ENCODE data around the gene TNNI2. TPM values are rescaled to one million over a fixed set of nuclear protein-coding genes. Genes with fewer than 3 reads are reported as not detected.

TNNI2 gene
- total and polyA plus RNA-seq, 10 donors = 2.3 to 21.8 (median 6.7) TPM

DNA sequence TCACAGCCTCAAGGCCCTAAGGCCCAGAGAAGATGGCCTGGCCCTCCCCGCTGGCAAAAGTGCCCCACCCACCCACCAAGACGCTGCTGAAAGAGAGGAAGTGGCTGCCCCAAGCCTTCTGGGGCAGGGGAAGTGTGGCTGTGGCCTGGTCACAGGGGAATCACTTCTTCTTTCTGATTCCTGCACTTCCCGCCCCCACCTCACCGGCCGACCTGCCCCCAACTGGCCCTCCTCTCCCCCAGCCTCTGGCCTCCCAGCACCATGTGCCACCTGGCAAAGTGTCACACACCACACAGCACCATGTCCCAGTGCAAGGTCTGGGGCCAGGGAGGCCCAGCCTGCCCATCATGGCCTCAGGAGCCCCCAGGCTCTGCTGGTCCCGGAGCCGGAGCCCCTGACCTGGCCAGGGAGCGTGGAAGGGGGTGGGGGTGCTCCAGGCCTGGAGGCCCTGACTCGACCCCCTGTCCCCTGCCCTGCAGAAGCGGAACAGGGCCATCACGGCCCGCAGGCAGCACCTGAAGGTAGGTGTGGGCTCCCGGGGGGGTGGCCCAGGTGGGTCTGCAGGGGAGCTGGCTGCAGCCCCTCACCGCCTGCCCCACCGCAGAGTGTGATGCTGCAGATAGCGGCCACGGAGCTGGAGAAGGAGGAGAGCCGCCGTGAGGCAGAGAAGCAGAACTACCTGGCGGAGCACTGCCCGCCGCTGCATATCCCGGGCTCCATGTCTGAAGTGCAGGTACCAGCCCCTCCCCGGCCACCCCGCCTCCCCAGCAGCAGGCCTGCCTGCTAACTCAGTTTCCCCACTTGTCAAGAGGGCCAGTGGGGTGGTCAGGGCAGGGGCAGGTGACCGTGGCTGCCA is 1.4 kb downstream of the TNNI2 start:
- Histone ChIP-seq H3K27ac (peak overlapping the region; percentile 53 to 94 (median 88)), H3K36me3 (no peaks in the 10 kb centered on the region), H3K9me3 (no peaks in the 10 kb centered on the region), H3K4me3 (peak overlapping the region in 6 of 8 donors; percentile 7 to 67 (median 26)), H3K27me3 (replicated peaks in 1 of 7) (no peaks in the 10 kb centered on the region), H3K4me1 (peaks cover 40 to 83% (median 81%) of the 10 kb centered on the region in 6 donors)
- intact Hi-C loops (cut with DNase I; ENCODE audit: low total_unique reads) = loop anchor here (5.0 kb wide), 1 partner anchor 312 kb away; no protein-coding TSS in a partner anchor
- WGBS, 5 donors = 41 to 63% (median 59%) methylated on average over 17 to 26 of the region's 26 CpGs
- peak; percentile 96 for DNase-seq
- TF ChIP-seq, protein P1, sequence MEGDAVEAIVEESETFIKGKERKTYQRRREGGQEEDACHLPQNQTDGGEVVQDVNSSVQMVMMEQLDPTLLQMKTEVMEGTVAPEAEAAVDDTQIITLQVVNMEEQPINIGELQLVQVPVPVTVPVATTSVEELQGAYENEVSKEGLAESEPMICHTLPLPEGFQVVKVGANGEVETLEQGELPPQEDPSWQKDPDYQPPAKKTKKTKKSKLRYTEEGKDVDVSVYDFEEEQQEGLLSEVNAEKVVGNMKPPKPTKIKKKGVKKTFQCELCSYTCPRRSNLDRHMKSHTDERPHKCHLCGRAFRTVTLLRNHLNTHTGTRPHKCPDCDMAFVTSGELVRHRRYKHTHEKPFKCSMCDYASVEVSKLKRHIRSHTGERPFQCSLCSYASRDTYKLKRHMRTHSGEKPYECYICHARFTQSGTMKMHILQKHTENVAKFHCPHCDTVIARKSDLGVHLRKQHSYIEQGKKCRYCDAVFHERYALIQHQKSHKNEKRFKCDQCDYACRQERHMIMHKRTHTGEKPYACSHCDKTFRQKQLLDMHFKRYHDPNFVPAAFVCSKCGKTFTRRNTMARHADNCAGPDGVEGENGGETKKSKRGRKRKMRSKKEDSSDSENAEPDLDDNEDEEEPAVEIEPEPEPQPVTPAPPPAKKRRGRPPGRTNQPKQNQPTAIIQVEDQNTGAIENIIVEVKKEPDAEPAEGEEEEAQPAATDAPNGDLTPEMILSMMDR (IDR thresholded peaks at IDR 0.05 in 8 of 11, conservative IDR thresholded peaks at IDR 0.05 in 3 of 11) = peak in 3 of 11 experiments; percentile 17 to 27 (median 22)
- TF ChIP-seq POLR2AphosphoS5 (IDR thresholded peaks at IDR 0.05) = peak; percentile 69 to 78 (median 71)
- no peak for TF ChIP-seq POLR2A (IDR thresholded peaks at IDR 0.05)

DNA sequence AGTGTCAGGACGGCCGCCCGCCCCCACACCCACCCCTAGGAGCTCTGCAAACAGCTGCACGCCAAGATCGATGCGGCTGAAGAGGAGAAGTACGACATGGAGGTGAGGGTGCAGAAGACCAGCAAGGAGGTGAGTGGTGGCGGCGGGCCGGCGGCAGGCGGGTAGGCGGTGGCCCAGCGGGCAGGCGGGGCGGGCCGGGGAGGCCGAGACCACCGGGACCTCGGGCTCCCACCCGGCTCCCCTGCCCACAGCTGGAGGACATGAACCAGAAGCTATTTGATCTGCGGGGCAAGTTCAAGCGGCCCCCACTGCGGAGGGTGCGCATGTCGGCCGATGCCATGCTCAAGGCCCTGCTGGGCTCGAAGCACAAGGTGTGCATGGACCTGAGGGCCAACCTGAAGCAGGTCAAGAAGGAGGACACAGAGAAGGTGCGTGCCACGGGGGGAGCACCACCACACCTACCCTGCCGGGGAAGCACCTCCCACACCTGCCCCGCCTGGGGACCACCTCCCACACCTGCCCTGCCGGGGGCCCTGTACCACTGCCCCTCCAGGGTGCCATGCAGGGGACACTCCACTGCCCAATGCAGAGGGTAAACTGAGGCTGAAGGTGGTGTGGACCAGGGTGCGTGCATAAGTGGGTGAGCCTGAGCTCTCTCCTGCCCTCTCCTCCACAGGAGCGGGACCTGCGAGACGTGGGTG is 2.1 kb downstream of the TNNI2 start:
- TF ChIP-seq POLR2A (IDR thresholded peaks at IDR 0.05) (no peak), POLR2AphosphoS5 (IDR thresholded peaks at IDR 0.05) (no peak)
- TF ChIP-seq, protein P1 (IDR thresholded peaks at IDR 0.05 in 8 of 11, conservative IDR thresholded peaks at IDR 0.05 in 3 of 11) = no peak
- H3K27me3 ChIP-seq (replicated peaks in 1 of 7) = no peaks in the 10 kb centered on the region
- H3K4me1 ChIP-seq = peaks cover 48 to 90% (median 88%) of the 10 kb centered on the region in 6 donors
- no peaks in the 10 kb centered on the region for H3K36me3 ChIP-seq
- DNase-seq = peak; percentile 81
- peak overlapping the region in 7 of 8 donors; percentile 81 to 94 (median 91) for H3K27ac ChIP-seq
- intact Hi-C loops (cut with DNase I; ENCODE audit: low total_unique reads) = no loop called here
- WGBS, 5 donors = 85 to 90% (median 89%) methylated on average over 26 to 37 of the region's 37 CpGs
- peak overlapping the region in 4 of 8 donors; percentile 22 to 67 (median 30) for H3K4me3 ChIP-seq
- H3K9me3 ChIP-seq = no peaks in the 10 kb centered on the region

DNA sequence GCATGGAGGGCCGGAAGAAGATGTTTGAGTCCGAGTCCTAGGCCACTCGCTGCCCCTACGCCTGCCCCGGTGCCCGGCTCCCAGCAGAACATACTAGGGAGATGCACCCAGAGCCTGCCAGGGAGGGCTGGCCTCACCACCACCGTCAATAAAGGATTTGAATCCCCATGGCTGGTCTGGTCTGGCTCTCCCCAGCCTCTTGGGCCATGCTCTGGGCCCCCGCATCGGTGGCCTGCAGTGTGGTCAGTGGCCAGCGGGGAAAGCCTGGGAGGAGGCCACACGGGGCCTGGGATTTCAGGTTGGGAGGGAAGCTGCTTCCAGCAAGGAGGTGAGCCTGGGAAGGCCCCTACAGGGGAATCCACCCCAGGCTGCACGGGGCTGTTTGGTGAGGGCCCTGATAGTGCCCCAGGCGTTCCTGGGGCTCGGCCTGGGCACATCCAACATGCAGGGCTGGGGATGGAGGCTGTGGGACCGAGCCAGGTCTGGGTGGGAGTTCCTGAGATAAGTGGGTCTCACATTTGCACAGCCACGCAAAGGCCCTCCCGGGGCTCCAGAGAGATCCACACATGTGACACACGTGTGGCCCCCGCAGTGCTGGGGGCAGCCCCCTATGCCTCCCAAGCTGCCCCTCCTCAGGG is 2.8 kb downstream of the TNNI2 start:
- no peaks in the 10 kb centered on the region for H3K36me3 ChIP-seq
- H3K27ac ChIP-seq = peak overlapping the region; percentile 66 to 94 (median 88)
- H3K4me1 ChIP-seq = peaks cover 51 to 97% (median 95%) of the 10 kb centered on the region in 6 donors
- TF ChIP-seq, protein P1 (IDR thresholded peaks at IDR 0.05 in 8 of 11, conservative IDR thresholded peaks at IDR 0.05 in 3 of 11) = no peak
- no peak for TF ChIP-seq POLR2A (IDR thresholded peaks at IDR 0.05)
- no peak for TF ChIP-seq POLR2AphosphoS5 (IDR thresholded peaks at IDR 0.05)
- DNase-seq = peak; percentile 78
- H3K4me3 ChIP-seq = no peak overlapping the region
- intact Hi-C loops (cut with DNase I; ENCODE audit: low total_unique reads) = no loop called here
- 87 to 93% (median 90%) methylated on average over 15 to 19 of the region's 19 CpGs for WGBS, 5 donors
- no peaks in the 10 kb centered on the region for H3K9me3 ChIP-seq
- no peaks in the 10 kb centered on the region for H3K27me3 ChIP-seq (replicated peaks in 1 of 7)

All from spleen (tissue), 11 donors.